Measurements from ENCODE around the gene STARD3. TPM values are rescaled to one million over a fixed set of nuclear protein-coding genes. Genes with fewer than 3 reads are reported as not detected.

The STARD3 gene
- total RNA-seq, 1 donor from 2014 or later = 62.0 TPM

DNA sequence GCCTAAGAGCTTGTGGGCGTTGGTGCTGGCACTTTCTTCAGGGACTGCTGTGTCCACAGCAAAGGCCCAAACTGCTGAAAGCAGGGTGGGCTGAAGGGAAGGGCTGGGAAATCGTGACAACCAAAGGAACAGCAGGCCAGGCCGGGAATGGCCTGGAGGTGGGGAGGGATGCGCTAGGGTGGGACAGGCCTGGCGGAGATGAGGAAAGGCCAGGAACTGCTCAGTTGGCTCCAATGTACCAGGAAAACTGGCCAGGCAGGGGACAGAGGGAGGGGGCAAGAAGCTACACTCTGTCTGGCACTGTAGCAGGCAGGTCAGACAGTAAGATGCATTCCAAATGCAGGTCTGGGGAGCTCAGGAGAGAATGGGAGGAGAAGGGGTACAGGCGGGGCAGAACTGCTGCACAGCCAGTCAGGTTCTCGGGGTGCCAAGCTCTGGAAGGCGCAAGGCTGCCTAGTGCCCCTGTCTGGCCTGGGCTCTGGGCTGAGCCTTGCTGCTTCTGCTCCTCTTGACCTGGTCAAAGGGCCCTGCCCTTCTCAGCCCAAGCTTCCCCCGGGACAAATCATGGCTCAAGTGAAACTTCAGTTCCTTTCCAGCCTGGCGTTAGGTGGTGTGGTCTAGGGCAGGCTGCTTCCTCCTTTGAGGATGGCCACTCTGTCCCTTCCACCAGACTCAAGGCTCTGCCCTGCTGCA, 38.6 kb downstream of the STARD3 start:
- no peaks in the 10 kb centered on the region for H3K36me3 Mint-ChIP-seq
- no peak for TF ChIP-seq CTCF (conservative IDR thresholded peaks at IDR 0.05)
- peak overlapping the region; percentile 96 for H3K27ac Mint-ChIP-seq
- peak overlapping the region; percentile 74 for H3K4me3 Mint-ChIP-seq
- no peaks in the 10 kb centered on the region for H3K9me3 Mint-ChIP-seq
- peaks cover 3% of the 10 kb centered on the region for H3K27me3 Mint-ChIP-seq
- DNase-seq (ENCODE audit: extremely low spot score, unreplicated experiment) = no peak
- peaks cover 10% of the 10 kb centered on the region for H3K4me1 Mint-ChIP-seq (ENCODE audit: unreplicated experiment)

GRCh38 chr17:39676198-39676819, 39.4 kb downstream of the STARD3 start:
- peaks cover 10% of the 10 kb centered on the region for H3K4me1 Mint-ChIP-seq (ENCODE audit: unreplicated experiment)
- no peak for TF ChIP-seq CTCF (conservative IDR thresholded peaks at IDR 0.05)
- H3K27ac Mint-ChIP-seq = peak overlapping the region; percentile 96
- no peaks in the 10 kb centered on the region for H3K9me3 Mint-ChIP-seq
- no peaks in the 10 kb centered on the region for H3K36me3 Mint-ChIP-seq
- no peak for DNase-seq (ENCODE audit: extremely low spot score, unreplicated experiment)
- peaks cover 3% of the 10 kb centered on the region for H3K27me3 Mint-ChIP-seq
- H3K4me3 Mint-ChIP-seq = peak overlapping the region; percentile 49

DNA sequence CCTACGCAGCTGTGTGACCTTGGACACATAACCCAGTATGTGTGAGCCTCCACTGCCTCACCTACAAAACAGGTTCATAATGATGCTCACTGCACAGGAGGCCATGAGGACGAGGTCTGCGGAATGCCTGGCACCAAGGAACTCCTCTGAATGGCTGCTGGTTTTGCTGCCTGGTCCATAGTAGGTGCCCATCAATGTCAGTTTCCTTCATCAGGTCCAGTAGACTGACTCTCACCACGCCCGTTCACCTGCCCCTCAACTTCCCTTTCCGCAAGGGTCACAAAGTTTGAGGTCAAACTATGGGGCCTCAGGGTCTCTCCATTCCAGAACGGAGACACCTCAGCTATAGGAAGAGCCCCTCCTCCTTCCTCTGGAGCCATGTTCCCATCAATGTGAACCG, 40.1 kb downstream of the STARD3 start:
- DNase-seq (ENCODE audit: extremely low spot score, unreplicated experiment) = no peak
- H3K4me1 Mint-ChIP-seq (ENCODE audit: unreplicated experiment) = peaks cover 10% of the 10 kb centered on the region
- no peaks in the 10 kb centered on the region for H3K27me3 Mint-ChIP-seq
- H3K9me3 Mint-ChIP-seq = no peaks in the 10 kb centered on the region
- no peaks in the 10 kb centered on the region for H3K36me3 Mint-ChIP-seq
- no peak for TF ChIP-seq CTCF (conservative IDR thresholded peaks at IDR 0.05)
- H3K27ac Mint-ChIP-seq = peak overlapping the region; percentile 11
- H3K4me3 Mint-ChIP-seq = no peak overlapping the region

GRCh38 chr17:39677542-39678339, 40.8 kb downstream of the STARD3 start:
- peaks cover 10% of the 10 kb centered on the region for H3K4me1 Mint-ChIP-seq (ENCODE audit: unreplicated experiment)
- H3K36me3 Mint-ChIP-seq = no peaks in the 10 kb centered on the region
- H3K4me3 Mint-ChIP-seq = no peak overlapping the region
- TF ChIP-seq CTCF (conservative IDR thresholded peaks at IDR 0.05) = no peak
- no peaks in the 10 kb centered on the region for H3K9me3 Mint-ChIP-seq
- DNase-seq (ENCODE audit: extremely low spot score, unreplicated experiment) = no peak
- no peaks in the 10 kb centered on the region for H3K27me3 Mint-ChIP-seq
- no peak overlapping the region for H3K27ac Mint-ChIP-seq

- H3K27ac Mint-ChIP-seq = peak overlapping the region; percentile 55
- H3K27me3 Mint-ChIP-seq = no peaks in the 10 kb centered on the region
- H3K4me1 Mint-ChIP-seq (ENCODE audit: unreplicated experiment) = peaks cover 10% of the 10 kb centered on the region
- no peak overlapping the region for H3K4me3 Mint-ChIP-seq
- TF ChIP-seq CTCF (conservative IDR thresholded peaks at IDR 0.05) = no peak
- no peak for DNase-seq (ENCODE audit: extremely low spot score, unreplicated experiment)
- H3K9me3 Mint-ChIP-seq = no peaks in the 10 kb centered on the region
- no peaks in the 10 kb centered on the region for H3K36me3 Mint-ChIP-seq
Measured at GRCh38 chr17:39678340-39679116, 41.6 kb downstream of the STARD3 start.
